Measurements from ENCODE around the gene MELTF. TPM values are rescaled to one million over a fixed set of nuclear protein-coding genes. Genes with fewer than 3 reads are reported as not detected.

MELTF gene
- total RNA-seq, 1 experiment from 2014 or later: 7.3 TPM

GRCh38 chr3:197012540-197012883 is 17.1 kb downstream of the MELTF start:
- Mint-ChIP-seq H3K27me3 (ENCODE audit: low read depth) (no peaks in the 10 kb centered on the region; the same call in 1 of the 2 replicates), H3K9me3 (no peaks in the 10 kb centered on the region), H3K4me1 (no peaks in the 10 kb centered on the region), H3K36me3 (no peaks in the 10 kb centered on the region), H3K27ac (no peak overlapping the region), H3K4me3 (no peak overlapping the region)
- ChIA-PET CTCF (interaction anchor here (1.5 kb wide), 1 partner anchor 10 kb away, joined by 6 read pairs; no protein-coding TSS in a partner anchor), POLR2A (no interaction called here)
- ATAC-seq: no peak
- DNase-seq (ENCODE audit: low spot score): no peak
- no peak for TF ChIP-seq EMX1 (CRISPR knock-in tag; IDR thresholded peaks at IDR 0.05)
- TF ChIP-seq KAT7 (CRISPR knock-in tag; IDR thresholded peaks at IDR 0.05; ENCODE audit: borderline replicate concordance): no peak
- no peak for TF ChIP-seq JAZF1 (CRISPR knock-in tag; IDR thresholded peaks at IDR 0.05)
- TF ChIP-seq, protein P1, sequence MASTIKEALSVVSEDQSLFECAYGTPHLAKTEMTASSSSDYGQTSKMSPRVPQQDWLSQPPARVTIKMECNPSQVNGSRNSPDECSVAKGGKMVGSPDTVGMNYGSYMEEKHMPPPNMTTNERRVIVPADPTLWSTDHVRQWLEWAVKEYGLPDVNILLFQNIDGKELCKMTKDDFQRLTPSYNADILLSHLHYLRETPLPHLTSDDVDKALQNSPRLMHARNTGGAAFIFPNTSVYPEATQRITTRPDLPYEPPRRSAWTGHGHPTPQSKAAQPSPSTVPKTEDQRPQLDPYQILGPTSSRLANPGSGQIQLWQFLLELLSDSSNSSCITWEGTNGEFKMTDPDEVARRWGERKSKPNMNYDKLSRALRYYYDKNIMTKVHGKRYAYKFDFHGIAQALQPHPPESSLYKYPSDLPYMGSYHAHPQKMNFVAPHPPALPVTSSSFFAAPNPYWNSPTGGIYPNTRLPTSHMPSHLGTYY (CRISPR knock-in tag; IDR thresholded peaks at IDR 0.05): no peak
- TF ChIP-seq FOXK1 (CRISPR knock-in tag; IDR thresholded peaks at IDR 0.05): no peak
- no peak for TF ChIP-seq ZNF263 (CRISPR knock-in tag; IDR thresholded peaks at IDR 0.05; ENCODE audit: low read depth)
- no peak for TF ChIP-seq ZNF671 (CRISPR knock-in tag; IDR thresholded peaks at IDR 0.05)
- no peak for TF ChIP-seq GTF2I (CRISPR knock-in tag; conservative IDR thresholded peaks at IDR 0.05)
- TF ChIP-seq ZBTB21 (CRISPR knock-in tag; IDR thresholded peaks at IDR 0.05; ENCODE audit: borderline replicate concordance): no peak
- TF ChIP-seq SOX15 (CRISPR knock-in tag; IDR thresholded peaks at IDR 0.05): no peak
- no peak for TF ChIP-seq FOXJ3 (CRISPR knock-in tag; IDR thresholded peaks at IDR 0.05; ENCODE audit: borderline replicate concordance)
- no peak for TF ChIP-seq FOXP1 (CRISPR knock-in tag; IDR thresholded peaks at IDR 0.05; ENCODE audit: borderline replicate concordance)
- no peak for TF ChIP-seq MYBL2 (CRISPR knock-in tag; IDR thresholded peaks at IDR 0.05)
- TF ChIP-seq, protein P2, sequence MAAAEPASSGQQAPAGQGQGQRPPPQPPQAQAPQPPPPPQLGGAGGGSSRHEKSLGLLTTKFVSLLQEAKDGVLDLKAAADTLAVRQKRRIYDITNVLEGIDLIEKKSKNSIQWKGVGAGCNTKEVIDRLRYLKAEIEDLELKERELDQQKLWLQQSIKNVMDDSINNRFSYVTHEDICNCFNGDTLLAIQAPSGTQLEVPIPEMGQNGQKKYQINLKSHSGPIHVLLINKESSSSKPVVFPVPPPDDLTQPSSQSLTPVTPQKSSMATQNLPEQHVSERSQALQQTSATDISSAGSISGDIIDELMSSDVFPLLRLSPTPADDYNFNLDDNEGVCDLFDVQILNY (CRISPR knock-in tag; IDR thresholded peaks at IDR 0.05): no peak
- no peak for TF ChIP-seq ZMAT4 (CRISPR knock-in tag; IDR thresholded peaks at IDR 0.05)
- no peak for TF ChIP-seq NFE2L1 (CRISPR knock-in tag; IDR thresholded peaks at IDR 0.05)

DNA sequence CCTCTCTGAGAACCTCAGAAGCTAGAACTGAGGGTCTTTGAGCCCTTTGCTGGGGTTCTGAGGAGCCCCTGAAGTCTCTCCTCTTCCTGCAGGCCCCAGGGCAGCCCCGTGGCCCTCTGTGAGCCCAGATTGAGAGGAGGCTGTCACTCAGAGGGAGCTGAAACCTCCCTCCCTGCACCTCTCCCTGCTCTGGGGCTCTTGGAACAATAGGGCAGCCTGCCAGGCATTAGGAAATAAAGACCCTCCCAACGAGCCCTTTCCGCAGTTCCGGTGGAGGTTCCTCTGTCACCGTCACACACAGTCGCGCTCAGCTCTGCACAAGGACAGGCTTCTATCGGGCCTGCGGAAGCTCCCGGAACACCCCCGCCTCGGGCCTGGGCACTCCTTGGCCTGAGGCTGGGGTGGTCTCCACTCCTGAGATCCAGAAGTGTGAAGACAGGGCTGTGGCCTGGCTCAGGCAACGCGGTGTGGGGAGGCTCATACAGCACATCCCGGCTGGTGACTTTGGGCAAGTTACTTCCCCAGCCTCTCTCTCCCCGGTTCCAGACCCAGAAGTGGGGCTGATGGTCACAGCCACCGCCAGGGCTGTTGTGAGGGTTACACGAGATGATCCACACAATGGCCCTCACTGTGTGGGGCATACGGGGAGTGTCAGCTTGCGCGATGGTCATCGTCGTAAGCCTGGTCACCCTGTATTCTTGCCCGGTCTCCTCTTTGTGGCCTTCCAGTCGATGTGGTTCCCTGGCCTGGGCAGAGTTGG is 17.7 kb downstream of the MELTF start:
- POLR2A ChIA-PET: no interaction called here
- H3K36me3 Mint-ChIP-seq: no peaks in the 10 kb centered on the region
- H3K27ac Mint-ChIP-seq: no peak overlapping the region
- no peaks in the 10 kb centered on the region; the same call in 1 of the 2 replicates for H3K27me3 Mint-ChIP-seq (ENCODE audit: low read depth)
- TF ChIP-seq, protein P3, sequence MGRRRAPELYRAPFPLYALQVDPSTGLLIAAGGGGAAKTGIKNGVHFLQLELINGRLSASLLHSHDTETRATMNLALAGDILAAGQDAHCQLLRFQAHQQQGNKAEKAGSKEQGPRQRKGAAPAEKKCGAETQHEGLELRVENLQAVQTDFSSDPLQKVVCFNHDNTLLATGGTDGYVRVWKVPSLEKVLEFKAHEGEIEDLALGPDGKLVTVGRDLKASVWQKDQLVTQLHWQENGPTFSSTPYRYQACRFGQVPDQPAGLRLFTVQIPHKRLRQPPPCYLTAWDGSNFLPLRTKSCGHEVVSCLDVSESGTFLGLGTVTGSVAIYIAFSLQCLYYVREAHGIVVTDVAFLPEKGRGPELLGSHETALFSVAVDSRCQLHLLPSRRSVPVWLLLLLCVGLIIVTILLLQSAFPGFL (CRISPR knock-in tag; IDR thresholded peaks at IDR 0.05; ENCODE audit: borderline replicate concordance): no peak
- no peak for TF ChIP-seq ZBTB21 (CRISPR knock-in tag; IDR thresholded peaks at IDR 0.05; ENCODE audit: borderline replicate concordance)
- TF ChIP-seq PRRX2 (CRISPR knock-in tag; IDR thresholded peaks at IDR 0.05): no peak
- TF ChIP-seq MYBL2 (CRISPR knock-in tag; IDR thresholded peaks at IDR 0.05): no peak
- no peak for TF ChIP-seq E2F1 (CRISPR knock-in tag; IDR thresholded peaks at IDR 0.05)
- TF ChIP-seq TEAD4 (CRISPR knock-in tag; IDR thresholded peaks at IDR 0.05): no peak
- TF ChIP-seq, protein P1 (CRISPR knock-in tag; IDR thresholded peaks at IDR 0.05): no peak
- TF ChIP-seq, protein P4, sequence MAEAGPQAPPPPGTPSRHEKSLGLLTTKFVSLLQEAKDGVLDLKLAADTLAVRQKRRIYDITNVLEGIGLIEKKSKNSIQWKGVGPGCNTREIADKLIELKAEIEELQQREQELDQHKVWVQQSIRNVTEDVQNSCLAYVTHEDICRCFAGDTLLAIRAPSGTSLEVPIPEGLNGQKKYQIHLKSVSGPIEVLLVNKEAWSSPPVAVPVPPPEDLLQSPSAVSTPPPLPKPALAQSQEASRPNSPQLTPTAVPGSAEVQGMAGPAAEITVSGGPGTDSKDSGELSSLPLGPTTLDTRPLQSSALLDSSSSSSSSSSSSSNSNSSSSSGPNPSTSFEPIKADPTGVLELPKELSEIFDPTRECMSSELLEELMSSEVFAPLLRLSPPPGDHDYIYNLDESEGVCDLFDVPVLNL (CRISPR knock-in tag; IDR thresholded peaks at IDR 0.05; ENCODE audit: borderline replicate concordance, low read depth): no peak
- no peak for TF ChIP-seq ATF1 (CRISPR knock-in tag; IDR thresholded peaks at IDR 0.05)
- no peak; the same call in 1 of the 2 replicates for ATAC-seq
- H3K9me3 Mint-ChIP-seq: no peaks in the 10 kb centered on the region
- H3K4me3 Mint-ChIP-seq: no peak overlapping the region
- CTCF ChIA-PET: interaction anchor here (1.5 kb wide), 1 partner anchor 9 kb away, joined by 6 read pairs; no protein-coding TSS in a partner anchor
- H3K4me1 Mint-ChIP-seq: no peaks in the 10 kb centered on the region
- DNase-seq (ENCODE audit: low spot score): no peak
